Fibroblast of peridontal ligament (primary cell): ENCODE results near the gene RGS18.
"Not testable (repeated sequence)": the region's sequence is repeated elsewhere in the genome, so short reads cannot be mapped to it uniquely, and the experiment has no call there.

ENCODE experiments used
- DNase-seq: peaks from one replicate; pipeline ENCODE4 v3.0.0-alpha.2; 2010; ENCODE audit errors: extremely low read depth

The RGS18 gene

GRCh38 chr1:192158181-192158580, at the start of gene RGS18:
Gene RGS18 (plus strand): TSS chr1:192158462. CDS start chr1:192158638, 176 bp downstream.
- peak; percentile 86 for DNase-seq

- no peak for DNase-seq
Measured at GRCh38 chr1:192109576-192109975, 48.7 kb upstream of the RGS18 start.

GRCh38 chr1:192115000-192115399, 43.3 kb upstream of the RGS18 start:
- no peak for DNase-seq

GRCh38 chr1:192118881-192119405, 39.3 kb upstream of the RGS18 start:
- DNase-seq = no peak

GRCh38 chr1:192119701-192120100, 38.6 kb upstream of the RGS18 start:
- no peak for DNase-seq

- DNase-seq = no peak
Measured at GRCh38 chr1:192122668-192123067, 35.6 kb upstream of the RGS18 start.

- no peak for DNase-seq
Measured at GRCh38 chr1:192123212-192123611, 35.0 kb upstream of the RGS18 start.

- DNase-seq = no peak
Measured at GRCh38 chr1:192126030-192126619, 32.1 kb upstream of the RGS18 start.

GRCh38 chr1:192130175-192130574, 28.1 kb upstream of the RGS18 start:
- no peak for DNase-seq

- not testable (repeated sequence) for DNase-seq
Measured at GRCh38 chr1:192130865-192131264, 27.4 kb upstream of the RGS18 start.

- no peak for DNase-seq
Measured at GRCh38 chr1:192131914-192132313, 26.3 kb upstream of the RGS18 start.

GRCh38 chr1:192133350-192133926, 24.8 kb upstream of the RGS18 start:
- peak; percentile 69 for DNase-seq

GRCh38 chr1:192140382-192140781, 17.9 kb upstream of the RGS18 start:
- DNase-seq = no peak

GRCh38 chr1:192147221-192147620, 11.0 kb upstream of the RGS18 start:
- DNase-seq = peak; percentile 91

- DNase-seq = no peak
Measured at GRCh38 chr1:192147696-192148095, 10.6 kb upstream of the RGS18 start.

GRCh38 chr1:192151176-192151575, 7.1 kb upstream of the RGS18 start:
- DNase-seq = no peak

- peak; percentile 56 for DNase-seq
Measured at GRCh38 chr1:192153276-192153675, 5.0 kb upstream of the RGS18 start.

GRCh38 chr1:192157067-192157466, 1.2 kb upstream of the RGS18 start:
- DNase-seq = no peak

- DNase-seq = no peak
Measured at GRCh38 chr1:192159014-192159413, 752 bp downstream of the RGS18 start.

GRCh38 chr1:192159781-192160180, 1.5 kb downstream of the RGS18 start:
- DNase-seq = no peak

- DNase-seq = no peak
Measured at GRCh38 chr1:192160196-192160595, 1.9 kb downstream of the RGS18 start.

- DNase-seq = no peak
Measured at GRCh38 chr1:192161976-192162375, 3.7 kb downstream of the RGS18 start.

GRCh38 chr1:192162376-192162775, 4.1 kb downstream of the RGS18 start:
- no peak for DNase-seq

GRCh38 chr1:192165002-192165401, 6.7 kb downstream of the RGS18 start:
- DNase-seq = not testable (repeated sequence)
